Upper lobe of left lung (tissue), 4 donors: ENCODE results near the gene LETMD1.

Source experiments
- POLR2AphosphoS5 ChIP-seq, 2 donors: sonication (generic); formaldehyde crosslinking; IDR thresholded peaks; one replicate each; pipeline ENCODE4 v1.5.1; 2017; ENCODE audit warnings: antibody characterized with exemption in 2 of 2
- TF ChIP-seq, protein P1 (sequence below), 6 experiments: fragments of 450-650 bp in 4 of 6; fragments of 200-600 bp in 2 of 6; sonication (generic) in 2 of 6; IDR thresholded peaks; one replicate each; pipeline ENCODE4 v1.5.1; 2016 to 2019; ENCODE audit warnings: antibody characterized with exemption in 6 of 6

GRCh38 chr12:51033457-51034089 is 14.6 kb upstream of the LETMD1 start:
- TF ChIP-seq, protein P1, sequence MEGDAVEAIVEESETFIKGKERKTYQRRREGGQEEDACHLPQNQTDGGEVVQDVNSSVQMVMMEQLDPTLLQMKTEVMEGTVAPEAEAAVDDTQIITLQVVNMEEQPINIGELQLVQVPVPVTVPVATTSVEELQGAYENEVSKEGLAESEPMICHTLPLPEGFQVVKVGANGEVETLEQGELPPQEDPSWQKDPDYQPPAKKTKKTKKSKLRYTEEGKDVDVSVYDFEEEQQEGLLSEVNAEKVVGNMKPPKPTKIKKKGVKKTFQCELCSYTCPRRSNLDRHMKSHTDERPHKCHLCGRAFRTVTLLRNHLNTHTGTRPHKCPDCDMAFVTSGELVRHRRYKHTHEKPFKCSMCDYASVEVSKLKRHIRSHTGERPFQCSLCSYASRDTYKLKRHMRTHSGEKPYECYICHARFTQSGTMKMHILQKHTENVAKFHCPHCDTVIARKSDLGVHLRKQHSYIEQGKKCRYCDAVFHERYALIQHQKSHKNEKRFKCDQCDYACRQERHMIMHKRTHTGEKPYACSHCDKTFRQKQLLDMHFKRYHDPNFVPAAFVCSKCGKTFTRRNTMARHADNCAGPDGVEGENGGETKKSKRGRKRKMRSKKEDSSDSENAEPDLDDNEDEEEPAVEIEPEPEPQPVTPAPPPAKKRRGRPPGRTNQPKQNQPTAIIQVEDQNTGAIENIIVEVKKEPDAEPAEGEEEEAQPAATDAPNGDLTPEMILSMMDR (IDR thresholded peaks at IDR 0.05), result no peak
- no peak for TF ChIP-seq POLR2AphosphoS5 (IDR thresholded peaks at IDR 0.05)
